H4 (cell line): ENCODE data around the gene BEX5. TPM values are rescaled to one million over a fixed set of nuclear protein-coding genes. Genes with fewer than 3 reads are reported as not detected.
A peak's percentile ranks its signal among the peaks of the same experiment; 100 is the strongest.
"Not testable (repeated sequence)": the region's sequence is repeated elsewhere in the genome, so short reads cannot be mapped to it uniquely, and the experiment has no call there.

ENCODE experiments used
- DNase-seq: peaks from one replicate; pipeline ENCODE4 v3.0.0-alpha.2; 2015; ENCODE audit warnings: low spot score
- total RNA-seq: library from RNA; depleted of rRNA; stranded (reverse); fragments of >200 nt; shearing (Covaris generic); gene quantifications from 2 replicates; pipeline ENCODE4 v1.2.3, GENCODE V29; 2014; rRNA removed

BEX5 gene
- 1.3 TPM in 1 of 2 replicates, not detected in the other for total RNA-seq

- DNase-seq: peak; percentile 44
These were observed at the start of gene BEX5 for GRCh38 chrX:102155806-102156179. Gene BEX5 (minus strand): TSS chrX:102155977. CDS start chrX:102154265, 1,712 bp downstream.

DNA sequence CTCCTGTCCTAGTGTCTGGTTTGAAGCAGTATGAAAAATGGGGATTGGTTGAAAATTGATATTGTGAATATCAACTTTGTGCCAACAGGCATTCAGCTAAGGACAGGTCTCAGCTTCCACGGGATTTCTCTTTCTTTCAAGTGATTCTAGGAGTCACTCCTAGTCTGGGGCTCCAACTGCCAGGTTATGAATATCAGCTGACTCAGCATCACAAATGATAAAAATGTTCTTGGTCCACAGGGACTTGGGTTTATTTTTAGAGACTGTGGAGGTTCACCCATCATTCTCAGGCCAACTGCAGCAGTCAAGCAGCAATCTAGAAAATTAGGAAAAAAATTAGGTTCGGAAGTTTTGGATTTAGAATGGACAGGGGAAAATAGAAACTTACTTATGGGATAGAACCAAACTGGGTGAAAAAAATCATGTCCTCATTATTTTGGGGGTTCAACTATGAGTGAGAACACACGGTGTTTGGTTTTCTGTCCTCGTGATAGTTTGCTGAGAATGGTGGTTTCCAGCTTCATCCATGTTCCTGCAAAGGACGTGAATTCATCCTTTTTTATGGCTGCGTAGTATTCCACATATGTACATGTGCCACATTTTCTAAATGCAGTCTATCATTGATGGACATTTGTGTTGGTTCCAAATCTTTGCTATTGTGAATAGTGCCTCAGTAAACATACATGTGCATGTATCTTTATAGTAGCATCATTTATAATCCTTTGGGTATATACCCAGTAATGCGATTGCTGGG is 30.4 kb upstream of the BEX5 start:
- DNase-seq: no peak

- no peak for DNase-seq
These were observed 624 bp downstream of the BEX5 start for GRCh38 chrX:102154900-102155805.

- no peak for DNase-seq
These were observed 1.4 kb downstream of the BEX5 start for GRCh38 chrX:102154218-102154860.

- not testable (repeated sequence) for DNase-seq
These were observed 13.5 kb downstream of the BEX5 start, which contains the start of gene TCEAL6 for GRCh38 chrX:102142274-102142673. Gene TCEAL6 (minus strand): TSS chrX:102142481.

- not testable (repeated sequence) for DNase-seq
These were observed 14.1 kb downstream of the BEX5 start for GRCh38 chrX:102141631-102142030.

- DNase-seq: not testable (repeated sequence)
These were observed 14.9 kb downstream of the BEX5 start for GRCh38 chrX:102140876-102141275.

DNA sequence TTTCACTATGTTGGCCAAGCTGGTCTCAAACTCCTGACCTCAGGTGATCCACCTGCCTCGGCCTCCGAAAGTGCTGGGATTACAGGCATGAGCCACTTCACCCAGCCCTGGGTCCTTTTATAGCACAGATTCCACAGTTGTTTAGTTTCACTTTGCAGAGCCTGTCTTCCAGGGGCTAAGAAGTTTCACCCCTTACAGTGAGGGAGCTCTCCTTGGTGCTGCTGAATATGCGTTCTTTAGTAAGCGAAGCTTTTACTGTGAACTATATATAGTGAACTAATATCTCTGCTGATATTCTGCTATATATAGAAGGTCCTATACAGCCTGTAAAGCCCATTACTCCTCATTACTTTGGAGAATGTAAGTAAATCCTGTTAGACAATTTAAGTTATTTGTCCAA is 17.7 kb downstream of the BEX5 start:
- DNase-seq: no peak

GRCh38 chrX:102129473-102129872 is 26.3 kb downstream of the BEX5 start:
- DNase-seq: no peak

DNA sequence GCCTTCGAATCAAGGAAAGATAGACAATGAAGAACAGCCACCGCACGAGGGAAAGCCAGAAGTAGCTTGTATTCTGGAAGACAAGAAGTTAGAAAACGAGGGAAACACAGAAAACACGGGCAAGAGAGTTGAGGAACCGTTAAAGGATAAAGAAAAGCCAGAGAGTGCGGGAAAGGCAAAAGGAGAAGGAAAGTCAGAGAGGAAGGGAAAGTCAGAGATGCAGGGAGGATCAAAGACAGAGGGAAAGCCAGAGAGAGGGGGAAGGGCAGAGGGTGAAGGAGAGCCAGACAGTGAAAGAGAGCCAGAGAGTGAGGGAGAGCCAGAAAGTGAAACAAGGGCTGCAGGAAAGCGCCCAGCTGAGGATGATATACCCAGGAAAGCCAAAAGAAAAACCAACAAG is 28.9 kb downstream of the BEX5 start:
- no peak for DNase-seq

GRCh38 chrX:102126080-102126818 is 29.5 kb downstream of the BEX5 start:
- DNase-seq: not testable (repeated sequence)

GRCh38 chrX:102125436-102125835 is 30.3 kb downstream of the BEX5 start, which contains the start of gene TCEAL2:
Gene TCEAL2 (plus strand): TSS chrX:102125679. CDS start chrX:102126831, 1,152 bp downstream.
- not testable (repeated sequence) for DNase-seq

DNA sequence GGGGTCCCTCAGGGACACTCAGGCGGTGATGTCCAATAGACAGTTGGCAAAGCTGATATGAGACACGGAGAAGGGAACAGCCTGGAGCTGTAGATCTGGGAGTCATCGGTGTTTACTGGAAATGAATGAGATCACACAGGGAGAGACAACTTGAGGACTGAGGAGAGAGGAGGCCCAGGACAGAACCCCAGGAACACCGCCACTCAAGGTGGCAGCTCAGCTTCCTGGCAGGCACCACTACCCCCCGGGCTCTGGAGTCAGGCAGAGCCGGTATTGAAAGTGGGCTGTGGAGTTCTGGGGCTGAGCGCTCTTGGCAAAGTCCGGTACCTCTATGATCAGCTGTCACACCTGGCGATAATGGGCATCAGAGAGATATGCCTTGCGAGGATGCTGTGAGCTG is 30.8 kb downstream of the BEX5 start:
- not testable (repeated sequence) for DNase-seq

DNA sequence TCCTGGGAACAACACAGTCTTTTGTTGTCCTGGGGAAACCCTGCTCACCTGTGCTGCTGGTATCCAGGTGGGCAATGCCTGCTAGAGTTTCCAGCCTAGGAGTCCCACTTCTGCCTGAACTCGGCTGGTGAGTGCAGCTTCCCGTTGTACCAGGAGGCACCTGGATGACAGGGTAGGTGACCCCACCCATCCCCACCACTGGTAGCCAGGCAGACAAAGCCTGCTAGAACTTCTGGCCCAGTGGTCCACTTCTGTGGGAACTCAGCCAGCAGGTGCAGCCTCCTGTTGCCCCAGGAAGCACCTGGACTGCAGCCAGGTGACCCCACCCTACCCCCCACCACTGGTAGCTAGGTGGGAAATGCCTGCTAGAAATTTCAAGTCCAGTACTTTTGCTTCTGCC is 40.0 kb downstream of the BEX5 start:
- DNase-seq: no peak

GRCh38 chrX:102113367-102113766 is 42.4 kb downstream of the BEX5 start:
- no peak for DNase-seq

Other genes starting within 250 kb of the BEX5 start
- 0.37 and 1.2 TPM in 2 replicates for gene ZMAT1, start 223.9 kb downstream of the BEX5 start, total RNA-seq
- 2.6 and 3.8 TPM in 2 replicates for gene TCEAL2, start 30.3 kb downstream of the BEX5 start, total RNA-seq
- gene TCEAL6, start 13.5 kb downstream of the BEX5 start, total RNA-seq: not detected in 2 replicates
- 0.06 TPM in 1 of 2 replicates, not detected in the other for gene TCP11X1, start 59.3 kb upstream of the BEX5 start, total RNA-seq
- gene NXF2, start 91.2 kb upstream of the BEX5 start, total RNA-seq: 0.15 TPM in 1 of 2 replicates, not detected in the other